EH (cell line): ENCODE measurements around the gene MYMX.

Source experiments
- DNase-seq: peaks from one replicate; pipeline ENCODE4 v3.0.0-alpha.2; 2015; ENCODE audit warnings: low read depth

MYMX gene

GRCh38 chr6:44264154-44265006 is 47.7 kb downstream of the MYMX start:
- DNase-seq = no peak

DNA sequence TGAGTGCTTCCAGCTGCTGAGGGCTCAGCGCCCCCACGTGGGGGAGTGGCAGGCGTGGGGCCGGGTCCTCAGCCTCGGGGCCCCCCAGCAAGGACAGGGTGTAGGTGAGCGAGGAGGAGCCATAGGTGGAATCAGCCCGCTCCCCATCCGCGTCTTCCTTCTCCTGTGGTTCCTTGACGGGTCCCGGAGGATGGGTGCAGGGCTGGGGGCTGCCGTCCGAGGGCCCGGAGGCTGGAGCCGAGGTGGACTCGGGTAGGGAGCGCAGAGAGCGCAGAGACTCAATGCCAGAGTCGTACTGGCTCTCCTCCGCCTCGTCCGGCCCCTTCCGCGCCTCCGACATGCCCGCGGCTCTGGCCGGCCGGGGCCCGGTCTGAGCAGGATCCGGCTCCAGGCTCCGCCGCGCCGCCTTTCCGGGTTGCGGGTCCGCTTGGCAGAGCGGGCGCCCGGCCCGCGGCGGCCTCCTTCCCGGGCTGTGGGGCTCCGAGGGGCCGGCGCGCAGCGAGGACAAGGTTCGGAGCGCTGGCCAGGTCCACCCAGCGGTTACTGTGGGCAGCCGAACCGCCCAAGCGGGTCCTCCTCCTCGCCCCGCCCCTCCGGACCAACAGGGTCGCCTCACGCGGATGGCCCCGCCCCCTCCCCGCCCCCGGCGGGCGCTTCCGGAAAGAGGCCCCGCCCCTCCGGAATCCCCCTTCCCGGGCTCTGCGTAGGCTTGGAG is 48.4 kb downstream of the MYMX start, which contains the start of gene NFKBIE:
Gene NFKBIE (minus strand): TSS at position 545 of the 715 bp plus-strand sequence. CDS start 205 bp downstream, at position 340.
- peak; percentile 92 for DNase-seq

GRCh38 chr6:44265722-44266233 is 49.1 kb downstream of the MYMX start:
- DNase-seq = no peak

DNA sequence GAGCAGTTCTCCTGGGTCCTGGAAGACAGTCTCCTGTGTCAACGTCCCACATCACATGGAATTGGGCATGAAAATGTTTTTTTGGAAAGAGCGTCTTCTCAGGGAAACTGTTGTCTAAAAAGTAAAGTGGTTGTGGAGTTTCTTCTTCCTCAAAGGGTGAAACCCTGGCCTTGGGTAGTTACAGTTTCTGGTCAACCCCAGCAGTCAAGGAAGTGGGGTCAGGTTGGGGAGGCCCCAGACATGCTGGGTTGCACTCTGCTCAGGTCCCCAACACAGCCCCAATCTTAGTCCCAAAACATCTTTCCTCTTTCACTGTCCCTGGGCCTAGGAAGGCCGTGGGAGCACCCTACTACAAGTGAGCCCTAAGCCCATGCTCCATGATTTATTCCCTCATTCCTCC is 49.6 kb downstream of the MYMX start:
- no peak for DNase-seq

- no peak for DNase-seq
These were observed 50.5 kb downstream of the MYMX start for GRCh38 chr6:44267252-44267651.
